GM19463 (cell line): ENCODE data around the gene PARD3.

Experiments used
- ATAC-seq: cut with Tn5 transposase; IDR thresholded peaks from one replicate; pipeline ENCODE4 v1.9.1; 2021; ENCODE audit warnings: mild to moderate bottlenecking, moderate library complexity; ENCODE audit not compliant: unreplicated experiment

The PARD3 gene

GRCh38 chr10:34629084-34629483 is 186.0 kb downstream of the PARD3 start:
- no peak for ATAC-seq

- ATAC-seq = no peak
These were observed 186.8 kb downstream of the PARD3 start for GRCh38 chr10:34628174-34628796.

GRCh38 chr10:34627741-34628140 is 187.4 kb downstream of the PARD3 start:
- peak; percentile 12 for ATAC-seq

GRCh38 chr10:34627331-34627730 is 187.8 kb downstream of the PARD3 start:
- peak; percentile 78 for ATAC-seq

GRCh38 chr10:34626158-34626880 is 188.8 kb downstream of the PARD3 start:
- ATAC-seq = no peak

GRCh38 chr10:34624323-34625153 is 190.6 kb downstream of the PARD3 start:
- no peak for ATAC-seq

GRCh38 chr10:34622945-34623344 is 192.2 kb downstream of the PARD3 start:
- no peak for ATAC-seq

GRCh38 chr10:34618611-34619010 is 196.5 kb downstream of the PARD3 start:
- ATAC-seq = no peak

GRCh38 chr10:34615770-34616169 is 199.3 kb downstream of the PARD3 start:
- peak; percentile 53 for ATAC-seq

- no peak for ATAC-seq
These were observed 201.6 kb downstream of the PARD3 start for GRCh38 chr10:34613491-34613890.

GRCh38 chr10:34612938-34613337 is 202.2 kb downstream of the PARD3 start:
- no peak for ATAC-seq

- ATAC-seq = no peak
These were observed 202.7 kb downstream of the PARD3 start for GRCh38 chr10:34612446-34612845.

- no peak for ATAC-seq
These were observed 205.7 kb downstream of the PARD3 start for GRCh38 chr10:34609287-34609940.

GRCh38 chr10:34607894-34608293 is 207.2 kb downstream of the PARD3 start:
- ATAC-seq = no peak

GRCh38 chr10:34606890-34607289 is 208.2 kb downstream of the PARD3 start:
- no peak for ATAC-seq

- ATAC-seq = no peak
These were observed 212.6 kb downstream of the PARD3 start for GRCh38 chr10:34602478-34602877.

- ATAC-seq = no peak
These were observed 213.4 kb downstream of the PARD3 start for GRCh38 chr10:34601691-34602090.

- ATAC-seq = no peak
These were observed 215.9 kb downstream of the PARD3 start for GRCh38 chr10:34599026-34599795.

- no peak for ATAC-seq
These were observed 218.7 kb downstream of the PARD3 start for GRCh38 chr10:34596351-34596750.

GRCh38 chr10:34593930-34594329 is 221.2 kb downstream of the PARD3 start:
- no peak for ATAC-seq
